GM18867 (cell line): ENCODE measurements around the gene DOK7.
A peak's percentile ranks its signal among the peaks of the same experiment; 100 is the strongest.

Experiments used
- ATAC-seq: cut with Tn5 transposase; IDR thresholded peaks from one replicate; pipeline ENCODE4 v1.9.1; 2021; ENCODE audit warnings: mild to moderate bottlenecking, moderate library complexity; ENCODE audit not compliant: unreplicated experiment

The DOK7 gene

GRCh38 chr4:3426465-3427133 lies 36.5 kb upstream of the DOK7 start:
- ATAC-seq = no peak

GRCh38 chr4:3427134-3427476 lies 36.0 kb upstream of the DOK7 start:
- no peak for ATAC-seq

- ATAC-seq = no peak
These were observed 35.2 kb upstream of the DOK7 start for GRCh38 chr4:3427706-3428446.

DNA sequence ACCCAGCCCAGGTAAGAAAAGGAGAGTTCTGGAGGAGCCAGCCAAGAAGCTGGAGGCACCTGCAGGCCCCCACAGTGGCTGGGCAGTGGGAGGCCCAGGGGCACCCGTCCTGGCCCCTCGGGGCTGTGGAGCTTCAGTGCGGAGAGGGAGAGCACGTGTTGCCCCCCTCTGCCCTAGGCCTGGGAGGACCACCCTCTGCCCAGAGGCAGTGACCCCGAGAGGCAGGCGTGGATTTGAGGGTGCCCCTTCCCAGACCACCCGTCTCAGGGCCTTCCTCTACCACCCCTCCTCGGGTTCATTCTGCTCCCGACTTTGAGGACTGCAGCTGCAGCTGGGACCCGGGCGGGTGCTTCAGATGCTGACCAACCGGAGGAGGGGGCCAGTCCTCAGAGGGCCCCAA lies 33.5 kb upstream of the DOK7 start:
- ATAC-seq = no peak

DNA sequence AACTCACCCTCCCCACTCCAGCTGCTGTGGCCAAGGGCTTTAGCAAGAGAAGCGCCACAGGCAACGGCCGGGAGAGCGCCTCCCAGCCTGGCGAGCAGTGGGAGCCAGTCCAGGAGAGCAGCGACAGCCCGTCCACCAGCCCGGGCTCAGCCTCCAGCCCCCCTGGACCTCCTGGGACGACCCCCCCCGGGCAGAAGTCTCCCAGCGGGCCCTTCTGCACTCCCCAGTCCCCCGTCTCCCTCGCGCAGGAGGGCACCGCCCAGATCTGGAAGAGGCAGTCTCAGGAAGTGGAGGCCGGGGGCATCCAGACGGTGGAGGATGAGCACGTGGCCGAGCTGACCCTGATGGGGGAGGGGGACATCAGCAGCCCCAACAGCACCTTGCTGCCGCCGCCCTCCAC lies 32.6 kb upstream of the DOK7 start:
- ATAC-seq = no peak

DNA sequence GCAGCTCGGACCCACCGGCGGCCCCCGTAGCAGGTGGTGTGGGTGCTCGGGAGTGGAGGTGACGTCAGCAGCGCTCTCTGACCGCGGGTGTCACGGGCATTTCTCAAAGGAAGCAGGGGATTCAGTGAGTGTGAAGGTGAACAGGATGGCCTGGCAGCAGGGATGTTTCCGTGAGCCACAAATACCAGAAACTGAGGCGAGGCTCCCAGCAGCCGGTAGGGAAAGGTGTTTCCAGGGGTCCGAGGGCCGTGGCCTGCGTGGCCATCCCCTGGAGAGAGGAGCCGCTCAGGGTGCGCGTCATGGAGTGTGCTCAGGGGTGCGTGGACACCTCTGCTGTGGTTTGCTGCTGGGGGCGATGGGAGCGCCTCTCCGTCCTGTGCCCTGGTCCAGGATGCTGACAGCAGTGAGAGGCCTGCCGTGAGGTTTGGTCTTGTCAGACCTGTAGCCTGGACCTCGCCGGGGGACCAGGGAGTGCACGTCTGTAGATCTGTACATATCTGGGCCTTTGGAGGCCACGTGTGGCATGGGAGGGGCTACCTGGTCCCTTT lies 31.6 kb upstream of the DOK7 start:
- ATAC-seq = no peak

GRCh38 chr4:3432381-3432790 lies 30.7 kb upstream of the DOK7 start:
- no peak for ATAC-seq

DNA sequence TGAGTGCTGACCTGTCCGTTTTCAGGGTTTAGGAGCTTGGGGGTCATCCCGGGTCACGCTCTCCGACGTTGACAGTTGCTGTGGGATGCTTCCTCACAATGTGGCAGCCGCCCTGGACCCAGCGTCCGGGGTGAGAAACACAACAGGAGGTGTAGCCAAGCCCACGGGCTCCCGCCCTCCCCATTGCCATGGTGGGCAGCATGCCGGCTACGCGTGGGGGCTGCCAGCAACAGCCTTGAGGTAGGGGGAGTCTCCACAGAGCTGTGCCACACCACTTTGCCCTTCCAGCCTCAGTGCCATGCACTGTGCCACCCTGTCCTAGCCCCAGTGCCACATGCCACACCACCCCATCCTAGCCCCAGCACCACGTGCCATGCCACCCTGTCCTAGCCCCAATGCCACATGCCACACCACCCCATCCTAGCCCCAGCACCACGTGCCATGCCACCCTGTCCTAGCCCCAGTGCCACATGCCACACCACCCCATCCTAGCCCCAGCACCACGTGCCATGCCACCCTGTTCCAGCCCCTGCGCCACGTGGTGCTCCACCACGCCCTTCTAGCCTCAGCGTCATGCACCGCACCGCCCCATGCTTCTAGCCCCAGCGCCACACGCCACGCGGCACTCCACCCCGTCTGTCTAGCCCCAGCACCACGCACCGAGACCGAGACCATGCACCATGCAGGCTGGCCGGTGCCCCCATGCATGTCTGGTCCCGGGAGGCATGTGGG lies 29.8 kb upstream of the DOK7 start:
- ATAC-seq = no peak

DNA sequence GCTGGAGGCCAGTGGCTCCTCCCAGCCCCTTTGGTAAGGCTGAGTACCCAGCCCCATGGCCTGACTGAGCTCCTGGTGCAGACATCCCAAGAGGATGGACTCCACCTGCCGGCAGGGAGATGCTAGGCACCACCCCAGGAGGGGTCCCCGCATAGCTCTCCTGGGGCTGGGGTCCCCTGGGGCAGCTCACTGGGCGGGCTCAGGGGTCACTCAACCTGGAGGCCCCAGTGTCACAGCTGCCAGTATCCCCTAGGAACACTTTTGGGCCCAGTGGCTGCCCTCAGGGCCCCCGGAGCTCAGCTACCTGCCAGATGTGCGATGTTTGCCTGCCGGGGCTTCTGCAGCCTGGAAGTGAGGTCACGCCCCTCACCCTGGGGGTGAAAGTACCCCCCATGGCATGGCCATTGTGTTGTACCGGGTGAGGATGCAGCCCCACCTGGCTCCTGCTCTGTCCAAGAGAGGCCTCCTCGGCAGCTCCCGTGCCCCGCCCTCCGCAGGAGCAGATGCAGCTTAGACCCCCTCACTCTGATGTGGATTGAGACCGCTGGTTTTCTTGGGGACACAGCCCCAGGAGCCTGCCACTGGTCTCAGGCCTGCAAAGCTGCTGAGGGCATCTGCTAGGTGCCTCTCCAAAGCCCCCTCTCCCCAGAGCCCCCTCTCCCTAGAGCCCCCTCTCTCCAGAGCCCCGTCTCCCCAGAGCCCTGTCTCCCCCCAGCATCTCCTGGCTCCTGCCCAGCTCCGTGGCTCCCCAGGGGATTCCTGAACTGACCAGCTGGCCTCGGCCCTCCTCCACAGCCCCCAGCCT lies 28.0 kb upstream of the DOK7 start:
- no peak for ATAC-seq

GRCh38 chr4:3435686-3435956 lies 27.5 kb upstream of the DOK7 start:
- ATAC-seq = no peak

GRCh38 chr4:3436048-3436797 lies 26.9 kb upstream of the DOK7 start:
- no peak for ATAC-seq

GRCh38 chr4:3436798-3437581 lies 26.1 kb upstream of the DOK7 start:
- ATAC-seq = peak; percentile 43

DNA sequence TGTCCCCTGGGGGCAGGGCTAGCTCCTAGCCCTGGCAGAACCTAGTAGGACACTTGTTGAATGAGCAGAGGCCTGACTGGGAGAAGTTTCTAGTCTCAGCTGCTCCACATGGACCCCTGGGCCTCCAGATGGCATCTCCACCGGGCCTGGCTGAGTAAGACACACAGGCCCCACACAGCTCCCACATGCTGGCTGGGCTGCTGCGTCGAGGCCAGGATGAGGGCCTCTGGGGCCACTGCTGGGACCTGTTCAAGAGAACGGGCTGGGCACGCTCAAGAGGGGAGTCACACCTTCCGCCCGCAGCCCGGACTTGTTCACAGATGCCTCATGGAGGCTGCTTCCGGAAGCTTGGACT lies 25.5 kb upstream of the DOK7 start:
- no peak for ATAC-seq

DNA sequence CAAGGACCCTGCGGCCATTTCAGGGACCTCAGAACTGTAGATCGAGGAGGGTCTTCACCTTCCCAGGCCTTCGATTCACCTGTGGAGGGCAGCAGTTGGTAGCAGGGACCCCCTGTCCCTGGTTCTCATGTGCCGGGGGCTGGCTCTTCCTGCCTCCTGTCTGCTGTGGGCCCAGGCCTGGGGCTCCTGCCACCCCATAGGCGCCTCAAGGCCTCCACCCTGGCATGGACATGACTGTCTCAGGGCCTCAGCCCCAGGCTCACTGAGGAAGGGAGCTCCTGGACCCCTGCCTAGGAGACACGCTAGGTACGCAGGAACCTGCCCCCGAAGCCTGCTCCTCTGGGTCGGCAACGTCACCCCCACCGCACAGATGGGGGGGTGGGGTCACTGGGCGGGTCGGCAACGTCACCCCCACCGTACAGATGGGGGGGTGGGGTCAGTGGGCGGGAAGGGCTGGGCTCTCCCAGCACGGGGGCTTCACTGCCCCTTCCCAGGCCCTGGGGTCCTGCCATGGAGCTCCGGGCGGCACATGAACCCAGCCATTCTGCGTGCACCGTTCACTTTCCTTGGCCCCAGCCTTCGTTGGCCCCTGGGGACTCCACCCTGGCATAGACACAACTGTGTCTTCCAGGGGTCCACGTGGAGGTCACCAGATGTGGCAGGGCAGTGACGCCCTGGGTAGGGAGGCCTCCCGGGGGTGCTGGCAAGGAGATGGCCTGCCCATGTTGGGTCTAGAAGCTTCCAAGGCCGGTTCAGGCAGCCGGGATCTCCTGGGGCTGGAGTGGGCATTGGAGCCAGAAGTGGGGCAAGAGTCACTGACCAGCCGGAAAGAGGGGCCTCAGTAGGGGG lies 24.9 kb upstream of the DOK7 start:
- no peak for ATAC-seq

- ATAC-seq = no peak
These were observed 24.3 kb upstream of the DOK7 start for GRCh38 chr4:3438847-3439180.

DNA sequence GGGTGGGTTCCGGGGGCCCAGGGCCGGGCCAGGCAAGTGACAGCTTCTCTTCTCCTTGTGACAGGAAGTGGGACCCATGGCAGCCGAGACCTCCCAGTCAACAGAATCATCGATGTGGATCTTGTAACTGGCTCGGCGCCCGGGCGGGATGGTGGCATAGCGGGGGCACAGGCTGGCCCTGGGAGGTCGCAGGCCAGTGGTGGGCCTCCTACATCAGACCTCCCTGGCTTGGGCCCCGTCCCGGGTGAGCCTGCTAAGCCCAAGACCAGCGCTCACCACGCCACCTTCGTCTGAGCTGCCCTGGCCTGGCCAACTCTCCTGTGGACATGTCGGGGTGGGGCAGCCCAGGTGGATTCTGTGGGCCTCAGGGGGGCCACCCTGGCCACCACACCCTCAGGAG lies 23.7 kb upstream of the DOK7 start:
- ATAC-seq = no peak

GRCh38 chr4:3440011-3440410 lies 23.1 kb upstream of the DOK7 start:
- no peak for ATAC-seq

DNA sequence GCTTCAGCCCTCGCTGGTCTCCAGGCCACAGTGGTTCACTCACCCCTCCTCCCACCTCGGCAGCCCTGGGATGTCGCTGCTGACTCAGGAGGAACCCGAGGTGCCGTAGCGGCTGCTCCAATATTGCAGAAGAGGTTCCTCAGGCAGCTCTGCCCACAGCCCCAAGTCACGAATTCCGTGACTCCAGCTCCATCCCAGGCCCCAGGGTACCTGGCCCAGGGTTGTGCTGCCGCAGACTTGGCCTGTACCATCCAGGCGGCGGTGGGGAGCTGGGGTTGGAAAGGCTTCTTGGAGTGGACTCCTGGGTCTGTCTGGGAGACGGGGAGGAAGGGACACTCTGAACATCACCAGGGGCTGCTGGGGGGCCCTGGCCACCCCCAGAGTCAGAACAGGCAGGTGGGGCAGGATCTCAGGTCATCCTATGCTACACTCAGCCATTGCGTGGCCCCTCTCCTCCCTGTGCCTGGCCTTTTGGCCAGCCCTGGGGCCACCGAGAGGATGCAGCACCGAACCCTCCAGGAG lies 22.1 kb upstream of the DOK7 start:
- no peak for ATAC-seq
